ENCODE results near the gene HOXB6.

The HOXB6 gene

DNA sequence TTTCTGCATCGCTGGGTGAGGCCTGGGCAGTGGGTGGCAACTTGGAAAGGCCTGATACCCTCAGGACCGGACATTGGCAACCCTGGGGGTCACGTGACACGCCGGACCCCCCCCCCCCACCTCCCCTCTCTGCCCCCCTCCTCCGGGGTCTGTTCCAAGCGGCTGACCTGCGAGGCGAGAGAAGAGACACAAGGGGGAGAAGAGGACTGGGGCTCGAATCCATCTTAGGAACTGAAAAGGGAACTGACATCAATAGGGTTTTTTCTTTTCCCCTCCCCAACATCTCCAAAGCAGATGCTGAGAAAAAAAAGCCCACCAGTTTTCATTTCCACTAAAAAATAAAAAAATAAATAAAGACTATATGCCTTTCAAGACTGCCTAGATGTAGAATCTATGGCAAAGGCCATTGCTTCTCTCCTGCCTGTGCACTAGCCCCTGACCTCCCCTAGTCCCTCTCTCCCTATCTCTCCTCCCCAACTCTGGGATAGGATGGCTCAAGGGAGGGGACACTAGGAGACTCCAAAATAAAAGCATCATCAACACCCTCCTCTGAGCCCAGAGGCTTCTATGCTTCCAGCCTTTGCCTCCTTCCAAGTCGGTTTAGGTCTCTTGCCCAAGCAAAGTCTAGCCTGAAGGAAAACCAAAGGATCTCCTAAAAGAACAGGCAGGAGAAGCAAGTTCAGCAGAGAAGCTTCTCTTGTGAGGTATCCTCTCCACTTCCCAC, 52.2 kb downstream of the HOXB6 start:
- DNase-seq (ENCODE audit: low spot score), result no peak

DNA sequence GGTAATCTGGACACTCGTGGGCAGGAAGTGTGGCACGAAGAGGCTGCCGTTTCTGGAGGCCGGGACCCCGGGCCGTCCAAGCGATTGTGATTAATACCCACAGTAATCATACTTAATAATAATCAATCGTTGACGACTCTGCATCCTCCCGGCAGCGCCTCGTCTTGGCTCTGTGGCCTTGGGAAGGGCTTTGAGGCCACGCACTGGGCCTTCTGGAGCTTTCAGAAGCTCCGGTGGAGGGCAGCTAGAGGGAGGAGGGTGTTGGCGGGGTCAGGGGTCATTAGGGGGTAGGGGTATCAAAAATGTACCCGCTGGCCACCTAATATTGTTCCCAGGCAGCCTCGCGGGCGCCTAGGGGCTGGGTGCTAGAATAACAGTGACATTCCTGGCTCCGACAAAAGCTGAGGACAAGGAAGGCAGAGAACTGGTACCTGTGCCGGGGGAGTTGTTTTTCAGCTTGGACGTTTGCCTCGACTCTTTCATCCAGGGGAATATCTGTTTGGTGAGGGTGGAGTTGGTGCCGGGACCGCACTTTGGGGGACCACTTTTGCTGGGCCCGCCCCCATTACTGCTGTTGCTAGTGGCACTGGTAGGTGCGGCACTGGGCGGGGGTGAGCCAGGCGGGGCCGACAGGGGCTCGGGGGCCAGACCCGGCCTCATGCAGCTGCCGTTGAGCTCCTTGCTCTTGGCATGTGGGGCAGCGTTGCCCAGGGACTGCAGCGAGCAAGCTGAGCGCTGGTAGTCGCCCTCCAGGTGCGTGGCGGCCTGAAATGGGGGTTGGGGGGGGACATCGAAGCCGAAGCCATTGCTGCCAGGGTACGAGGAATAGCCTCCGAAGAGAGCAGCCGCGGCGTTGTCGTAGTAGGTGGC, 53.0 kb downstream of the HOXB6 start:
- no peak for DNase-seq (ENCODE audit: low spot score)

DNA sequence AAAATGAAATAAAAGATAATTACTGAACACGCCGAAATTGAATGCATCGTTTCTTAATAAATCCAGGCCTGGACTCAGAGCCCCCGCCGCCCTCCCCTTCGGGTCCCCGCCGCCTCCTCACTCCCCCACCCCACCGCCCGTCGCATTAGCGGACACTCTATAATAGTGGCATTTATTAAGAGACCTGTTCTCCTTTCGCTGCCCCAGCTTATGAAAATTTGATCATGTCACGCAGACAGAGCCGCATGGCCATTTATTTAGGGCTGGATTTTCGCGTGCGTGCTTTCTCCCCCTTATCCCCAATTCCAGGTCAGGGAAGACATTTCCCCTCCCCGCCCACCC, 53.6 kb downstream of the HOXB6 start:
- DNase-seq (ENCODE audit: low spot score), result no peak

DNA sequence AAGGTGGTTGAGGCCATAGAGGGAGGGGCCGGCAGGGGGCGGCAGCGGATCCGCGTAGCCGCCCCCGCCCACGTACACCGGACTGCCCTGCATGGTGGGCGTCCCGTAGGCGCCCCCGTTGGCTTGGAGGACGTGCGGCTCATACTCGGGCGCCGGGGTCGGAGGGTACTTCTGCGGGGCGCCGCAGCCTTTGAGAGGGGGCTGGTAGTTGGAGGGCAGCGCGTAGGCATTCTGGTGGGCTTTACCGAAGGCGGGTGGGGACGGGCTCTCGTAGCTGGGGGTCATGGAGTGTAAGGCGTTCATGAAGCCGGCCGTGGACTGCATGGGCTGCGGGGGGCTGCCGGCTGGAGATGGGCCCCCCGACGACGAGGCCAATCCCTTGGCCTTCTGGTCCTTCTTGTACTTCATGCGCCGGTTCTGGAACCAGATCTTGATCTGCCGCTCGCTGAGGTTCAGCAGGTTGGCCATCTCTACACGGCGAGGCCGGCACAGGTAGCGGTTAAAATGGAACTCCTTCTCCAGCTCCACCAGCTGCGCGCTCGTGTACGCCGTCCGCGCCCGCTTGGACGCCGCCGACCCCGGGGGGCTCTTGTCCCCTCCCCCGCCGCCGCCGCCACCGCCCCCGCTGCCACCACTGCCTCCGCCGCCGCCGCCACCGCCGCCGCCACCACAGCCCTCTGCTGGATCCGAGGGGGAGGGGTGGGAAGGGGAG, 54.1 kb downstream of the HOXB6 start:
- no peak for DNase-seq (ENCODE audit: low spot score)

DNA sequence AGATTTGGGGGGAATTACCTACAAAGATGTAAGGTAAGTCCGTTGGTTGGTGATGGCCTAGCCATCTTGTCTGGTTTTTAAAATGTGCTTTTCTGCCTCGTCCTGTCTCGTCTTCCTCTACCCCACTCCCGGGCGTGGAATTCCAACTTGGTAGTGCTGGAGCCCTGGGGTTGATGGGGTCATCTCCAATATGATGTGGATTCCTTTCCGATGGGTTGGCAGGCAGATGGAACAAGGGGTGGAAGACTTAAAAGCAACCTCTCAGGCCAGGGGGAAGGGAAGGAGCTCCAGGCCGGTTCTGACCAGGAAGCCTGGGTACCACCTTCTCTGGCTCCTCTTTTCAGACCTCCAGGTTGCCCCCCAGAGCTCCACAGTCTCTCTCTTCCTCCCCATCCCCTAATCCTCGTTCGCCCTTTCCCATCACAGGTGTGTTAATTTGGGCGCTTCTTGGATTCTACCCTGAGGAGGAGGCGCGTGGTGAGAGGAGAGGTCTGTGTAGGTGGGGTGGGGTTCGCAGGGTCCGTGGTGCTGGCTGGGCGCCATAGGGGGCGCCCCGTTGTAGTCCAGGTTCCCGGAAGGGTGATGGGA, 54.8 kb downstream of the HOXB6 start:
- no peak for DNase-seq (ENCODE audit: low spot score)

DNA sequence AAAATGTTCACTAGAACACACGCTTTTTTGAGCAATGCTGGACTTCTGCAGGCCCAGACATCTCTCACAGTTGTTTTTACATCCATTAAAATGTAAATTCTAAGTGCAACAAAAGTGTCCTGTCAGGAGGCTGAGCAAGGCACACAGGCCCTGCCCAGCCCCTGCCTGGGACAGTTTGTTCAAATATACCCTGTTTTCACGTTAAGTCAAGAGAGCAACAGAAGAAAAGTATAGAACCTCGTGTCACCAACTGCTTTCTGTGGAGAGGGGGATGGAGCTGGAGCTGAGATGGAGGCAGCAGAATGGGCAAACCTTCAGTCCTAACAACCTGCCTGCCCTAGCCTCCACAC, 55.5 kb downstream of the HOXB6 start:
- no peak for DNase-seq (ENCODE audit: low spot score)

DNA sequence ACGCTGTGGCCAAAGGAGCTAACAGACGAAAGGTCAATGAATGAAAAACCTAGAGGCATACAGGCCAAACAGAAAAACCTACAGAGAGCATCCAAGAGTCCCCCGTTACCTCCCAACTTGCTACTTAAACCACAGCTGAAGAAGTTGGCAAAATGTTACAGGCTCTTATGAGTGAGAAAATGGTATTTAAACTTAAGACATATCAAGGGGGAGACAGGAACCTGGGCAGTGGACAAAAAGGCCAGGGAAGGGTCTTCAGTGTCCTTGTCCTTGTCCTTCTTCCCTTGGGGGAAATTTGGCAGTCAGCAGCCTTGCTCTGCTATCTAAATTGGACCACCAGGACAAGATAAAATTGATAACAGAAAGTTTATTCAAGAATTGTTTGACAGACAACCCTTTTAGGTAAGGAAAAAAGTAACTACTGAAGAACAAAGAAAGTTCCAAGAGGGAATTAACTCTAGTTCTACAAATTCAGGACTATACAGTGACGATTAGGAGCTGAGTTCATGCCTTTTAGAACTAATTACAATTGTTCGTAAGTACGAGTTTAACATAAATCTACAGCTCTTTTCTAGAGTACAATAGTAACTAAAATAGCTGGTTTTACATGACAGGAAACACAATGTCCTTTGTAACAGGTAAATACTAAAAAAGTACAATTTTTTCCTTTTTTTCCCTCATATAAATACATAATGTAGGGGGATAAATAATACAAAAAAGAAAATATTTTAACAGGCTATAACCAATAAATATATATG, 56.1 kb downstream of the HOXB6 start:
- DNase-seq (ENCODE audit: low spot score), result peak; percentile 17

- DNase-seq (ENCODE audit: low spot score), result peak; percentile 59
Observed at GRCh38 chr17:48547808-48548522, 56.8 kb downstream of the HOXB6 start.

DNA sequence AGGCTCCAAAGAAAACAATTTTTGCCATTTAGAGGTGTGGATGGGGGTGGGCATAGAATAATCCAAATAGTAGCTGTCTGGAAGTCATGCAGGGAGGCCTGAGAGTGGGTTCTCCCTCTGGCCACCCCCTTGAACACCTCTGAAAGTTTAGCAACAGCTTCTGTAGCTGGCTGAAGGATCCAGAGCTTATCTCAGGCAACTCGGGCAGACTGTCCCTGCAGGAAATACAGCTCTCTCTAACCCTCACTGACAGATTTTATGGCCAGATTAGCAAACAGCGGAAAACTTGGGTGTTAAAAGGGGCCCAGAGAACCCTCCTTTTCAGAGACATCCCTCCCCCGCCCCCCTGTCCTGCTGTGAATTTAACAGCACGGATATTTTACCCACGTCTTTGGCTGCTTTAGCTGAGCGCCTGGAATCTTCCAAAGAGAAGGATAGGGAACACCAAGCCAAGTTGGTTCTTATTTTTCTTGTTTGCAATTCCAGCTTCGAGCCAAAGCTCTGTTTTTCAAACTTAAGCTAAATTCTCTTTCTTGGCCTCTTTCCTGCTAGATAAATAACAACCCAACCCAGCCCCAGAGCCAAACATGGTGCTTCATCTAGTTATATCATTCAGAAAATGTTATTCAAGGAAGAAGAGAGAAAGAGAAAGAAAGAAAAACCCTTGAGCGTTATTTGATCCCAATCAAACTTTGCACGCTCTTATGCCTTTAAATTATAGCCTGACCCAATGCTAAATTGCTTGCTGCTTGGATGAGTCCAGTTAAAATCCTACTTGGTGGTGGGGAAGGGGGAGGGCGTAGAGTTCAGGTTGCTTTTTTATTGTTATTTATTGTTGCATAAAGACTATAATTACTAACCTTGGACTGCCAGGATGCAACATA, 57.6 kb downstream of the HOXB6 start:
- DNase-seq (ENCODE audit: low spot score), result peak; percentile 58

DNA sequence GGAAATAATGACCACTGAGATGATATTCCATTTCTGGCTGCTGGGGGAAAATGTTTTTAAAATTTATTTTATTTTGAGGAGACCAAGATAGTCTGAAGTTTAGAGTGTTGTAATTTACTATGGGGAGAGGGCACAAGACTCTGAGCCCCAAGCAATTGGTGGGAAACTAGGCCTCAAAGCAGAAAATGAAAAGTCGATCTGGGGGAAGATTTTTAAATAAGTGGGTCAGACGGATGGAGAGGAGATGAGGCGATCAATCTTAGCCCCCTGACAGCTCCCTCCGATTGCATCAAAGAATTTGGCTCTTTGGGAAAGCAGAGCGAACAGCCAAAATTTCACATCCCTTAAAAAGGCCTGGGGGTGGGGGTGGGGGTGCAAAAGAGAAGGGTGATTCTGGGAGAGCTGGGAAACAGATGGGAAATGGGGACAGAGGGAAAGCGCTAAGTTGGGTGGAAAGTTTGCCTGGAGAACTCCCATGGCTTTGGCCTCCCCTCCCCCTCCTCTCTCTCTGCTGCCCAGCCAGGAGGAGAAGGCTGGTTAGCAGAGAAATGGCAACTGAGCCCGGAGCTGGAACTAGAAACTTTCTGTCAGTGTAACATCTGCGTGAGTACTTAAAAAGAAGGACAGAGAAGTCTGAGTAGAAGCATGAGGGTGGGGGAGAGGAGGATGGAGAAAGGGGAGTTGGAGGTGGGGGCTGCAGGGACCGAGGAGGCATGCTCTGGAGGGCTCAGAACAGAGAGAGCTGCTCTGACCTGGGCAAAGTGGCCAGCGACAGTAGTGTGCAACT, 58.5 kb downstream of the HOXB6 start:
- no peak for DNase-seq (ENCODE audit: low spot score)
